GM18502 (cell line): ENCODE results near the gene C1QTNF8.

Experiments
- ATAC-seq: cut with Tn5 transposase; IDR thresholded peaks from one replicate; pipeline ENCODE4 v1.9.1; 2021; ENCODE audit warnings: mild to moderate bottlenecking; ENCODE audit not compliant: unreplicated experiment, poor library complexity

The C1QTNF8 gene

GRCh38 chr16:1127971-1128715, 32.1 kb upstream of the C1QTNF8 start:
- ATAC-seq: no peak

- ATAC-seq: no peak
Observed at GRCh38 chr16:1127101-1127500, 31.1 kb upstream of the C1QTNF8 start.

- ATAC-seq: no peak
Observed at GRCh38 chr16:1126586-1126985, 30.5 kb upstream of the C1QTNF8 start.

GRCh38 chr16:1126044-1126443, 30.0 kb upstream of the C1QTNF8 start:
- no peak for ATAC-seq

GRCh38 chr16:1125471-1125870, 29.4 kb upstream of the C1QTNF8 start:
- no peak for ATAC-seq

GRCh38 chr16:1124795-1125194, 28.8 kb upstream of the C1QTNF8 start:
- ATAC-seq: no peak

GRCh38 chr16:1124291-1124690, 28.2 kb upstream of the C1QTNF8 start:
- ATAC-seq: no peak

GRCh38 chr16:1123525-1124230, 27.6 kb upstream of the C1QTNF8 start:
- ATAC-seq: no peak

- ATAC-seq: no peak
Observed at GRCh38 chr16:1122398-1122765, 26.3 kb upstream of the C1QTNF8 start.

- no peak for ATAC-seq
Observed at GRCh38 chr16:1121601-1122397, 25.8 kb upstream of the C1QTNF8 start.

GRCh38 chr16:1121009-1121408, 25.0 kb upstream of the C1QTNF8 start:
- no peak for ATAC-seq

GRCh38 chr16:1120577-1120941, 24.5 kb upstream of the C1QTNF8 start:
- no peak for ATAC-seq

GRCh38 chr16:1119766-1120576, 23.9 kb upstream of the C1QTNF8 start:
- ATAC-seq: no peak

GRCh38 chr16:1119129-1119528, 23.1 kb upstream of the C1QTNF8 start:
- ATAC-seq: no peak

- ATAC-seq: no peak
Observed at GRCh38 chr16:1117926-1118325, 21.9 kb upstream of the C1QTNF8 start.

- no peak for ATAC-seq
Observed at GRCh38 chr16:1117176-1117900, 21.3 kb upstream of the C1QTNF8 start.

- no peak for ATAC-seq
Observed at GRCh38 chr16:1116693-1117077, 20.6 kb upstream of the C1QTNF8 start.

- no peak for ATAC-seq
Observed at GRCh38 chr16:1113889-1114526, 18.0 kb upstream of the C1QTNF8 start.

- no peak for ATAC-seq
Observed at GRCh38 chr16:1113489-1113888, 17.4 kb upstream of the C1QTNF8 start.
